ENCODE results near the gene TMCC1. TPM values are rescaled to one million over a fixed set of nuclear protein-coding genes. Genes with fewer than 3 reads are reported as not detected.

The TMCC1 gene
- total RNA-seq, 2 experiments from 2014 or later, result 33.3 to 33.8 TPM

DNA sequence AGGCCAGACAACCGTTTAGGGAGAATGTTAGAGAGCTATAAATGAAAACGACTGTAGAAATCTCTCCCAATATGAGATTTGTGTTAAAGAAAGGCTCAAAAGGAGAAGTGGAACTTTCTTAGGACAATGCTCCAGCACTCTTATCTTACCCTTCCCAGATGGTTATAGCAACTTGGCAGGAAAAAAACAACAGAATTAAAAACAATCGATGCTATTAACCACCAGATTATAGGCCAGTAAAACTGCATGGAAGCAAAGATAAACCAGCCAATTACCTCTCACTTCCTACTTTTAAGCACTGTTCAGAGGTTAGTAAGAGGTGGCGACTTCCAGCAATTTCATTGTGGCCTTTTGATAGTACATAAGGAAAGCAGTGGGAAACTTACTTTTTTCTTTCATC, 72.9 kb downstream of the TMCC1 start:
- H3K27ac Mint-ChIP-seq, result no peak overlapping the region
- Histone ChIP-seq H3K36me3 (ENCODE audit: insufficient read depth, low read length) (peaks cover 6% of the 10 kb centered on the region), H3K9me3 (ENCODE audit: control insufficient read depth in 1 of 2, insufficient read depth in 1 of 2, low read length in 2 of 2) (no peaks in the 10 kb centered on the region), H3K27ac (ENCODE audit: low read depth in 1 of 2, low read length in 2 of 2) (no peak overlapping the region), H3K27me3 (ENCODE audit: control insufficient read depth in 1 of 2, insufficient read depth in 2 of 2, low read length in 2 of 2) (no peaks in the 10 kb centered on the region), H3K4me1 (ENCODE audit: insufficient read depth, low read length) (no peaks in the 10 kb centered on the region), H3K4me3 (ENCODE audit: low read length) (no peak overlapping the region)
- no peaks in the 10 kb centered on the region for H3K27me3 Mint-ChIP-seq
- TF ChIP-seq, protein P1, sequence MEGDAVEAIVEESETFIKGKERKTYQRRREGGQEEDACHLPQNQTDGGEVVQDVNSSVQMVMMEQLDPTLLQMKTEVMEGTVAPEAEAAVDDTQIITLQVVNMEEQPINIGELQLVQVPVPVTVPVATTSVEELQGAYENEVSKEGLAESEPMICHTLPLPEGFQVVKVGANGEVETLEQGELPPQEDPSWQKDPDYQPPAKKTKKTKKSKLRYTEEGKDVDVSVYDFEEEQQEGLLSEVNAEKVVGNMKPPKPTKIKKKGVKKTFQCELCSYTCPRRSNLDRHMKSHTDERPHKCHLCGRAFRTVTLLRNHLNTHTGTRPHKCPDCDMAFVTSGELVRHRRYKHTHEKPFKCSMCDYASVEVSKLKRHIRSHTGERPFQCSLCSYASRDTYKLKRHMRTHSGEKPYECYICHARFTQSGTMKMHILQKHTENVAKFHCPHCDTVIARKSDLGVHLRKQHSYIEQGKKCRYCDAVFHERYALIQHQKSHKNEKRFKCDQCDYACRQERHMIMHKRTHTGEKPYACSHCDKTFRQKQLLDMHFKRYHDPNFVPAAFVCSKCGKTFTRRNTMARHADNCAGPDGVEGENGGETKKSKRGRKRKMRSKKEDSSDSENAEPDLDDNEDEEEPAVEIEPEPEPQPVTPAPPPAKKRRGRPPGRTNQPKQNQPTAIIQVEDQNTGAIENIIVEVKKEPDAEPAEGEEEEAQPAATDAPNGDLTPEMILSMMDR (IDR thresholded peaks at IDR 0.05), result no peak
- POLR2A ChIA-PET, result no interaction called here
- H3K4me1 Mint-ChIP-seq (ENCODE audit: low read depth), result peaks cover 9% of the 10 kb centered on the region
- ATAC-seq (ENCODE audit: poor library complexity) (no peak), DNase-seq (no peak)
- no peaks in the 10 kb centered on the region for H3K9me3 Mint-ChIP-seq
- CTCF ChIA-PET, result no interaction called here
- intact Hi-C loops (cut with DNase I, micrococcal nuclease), result loop anchor here in 1 of 2 experiments (10.0 kb wide), 1 partner anchor 114 kb away; no protein-coding TSS in a partner anchor
- H3K36me3 Mint-ChIP-seq (ENCODE audit: low read depth), result peaks cover 48% of the 10 kb centered on the region
- no peak overlapping the region for H3K4me3 Mint-ChIP-seq

DNA sequence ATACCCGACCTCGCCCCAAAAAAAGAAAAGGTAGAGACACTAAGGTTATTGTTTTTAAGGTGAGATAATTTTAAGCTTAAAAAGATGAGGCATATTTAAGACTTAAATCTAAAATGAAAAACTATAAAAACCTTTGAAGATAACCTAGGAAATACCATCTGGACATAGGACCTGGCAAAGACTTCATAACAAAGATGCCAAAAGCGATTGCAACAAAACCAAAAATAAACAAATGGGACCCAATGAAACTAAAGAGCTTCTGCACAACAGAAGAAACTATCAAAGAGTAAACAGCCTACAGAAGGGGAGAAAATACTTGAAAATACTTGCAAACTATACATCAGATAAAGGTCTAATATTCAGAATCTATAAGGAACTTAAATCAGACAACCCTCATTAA, 80.9 kb downstream of the TMCC1 start:
- no peaks in the 10 kb centered on the region for H3K4me1 ChIP-seq (ENCODE audit: insufficient read depth, low read length)
- Mint-ChIP-seq H3K27ac (no peak overlapping the region), H3K27me3 (no peaks in the 10 kb centered on the region), H3K4me3 (no peak overlapping the region), H3K4me1 (ENCODE audit: low read depth) (peaks cover 34% of the 10 kb centered on the region), H3K9me3 (no peaks in the 10 kb centered on the region), H3K36me3 (ENCODE audit: low read depth) (peaks cover 41% of the 10 kb centered on the region)
- intact Hi-C loops (cut with DNase I, micrococcal nuclease), result no loop called here
- CTCF ChIA-PET, result interaction anchor here (0.7 kb wide), 1 partner anchor 13 kb away, joined by 3 read pairs; no protein-coding TSS in a partner anchor
- POLR2A ChIA-PET, result no interaction called here
- TF ChIP-seq, protein P1 (IDR thresholded peaks at IDR 0.05), result no peak
- no peak overlapping the region for H3K27ac ChIP-seq (ENCODE audit: low read depth in 1 of 2, low read length in 2 of 2)
- H3K27me3 ChIP-seq (ENCODE audit: control insufficient read depth in 1 of 2, insufficient read depth in 2 of 2, low read length in 2 of 2), result no peaks in the 10 kb centered on the region
- ATAC-seq (ENCODE audit: poor library complexity) (no peak), DNase-seq (no peak)
- H3K36me3 ChIP-seq (ENCODE audit: insufficient read depth, low read length), result no peaks in the 10 kb centered on the region
- H3K9me3 ChIP-seq (ENCODE audit: control insufficient read depth in 1 of 2, insufficient read depth in 1 of 2, low read length in 2 of 2), result no peaks in the 10 kb centered on the region
- no peak overlapping the region for H3K4me3 ChIP-seq (ENCODE audit: low read length)

DNA sequence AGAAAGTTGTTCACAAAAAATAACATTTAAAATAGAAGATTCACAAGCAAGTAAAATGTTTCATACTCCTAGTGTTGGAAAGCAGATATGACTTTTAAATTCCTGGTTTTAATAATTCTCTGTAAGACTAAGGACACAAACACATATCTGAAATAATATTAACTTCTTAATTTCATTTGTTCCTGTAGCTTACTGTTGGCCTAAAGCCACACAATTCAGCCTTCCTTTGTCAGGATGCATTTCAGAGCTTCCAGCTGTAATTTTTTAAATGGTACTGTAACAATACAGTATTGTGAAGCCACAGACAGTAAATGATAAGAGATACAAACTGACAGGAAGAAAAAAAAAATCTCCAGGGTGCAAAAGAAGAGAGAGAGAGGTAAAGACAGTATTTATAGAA, 84.2 kb downstream of the TMCC1 start:
- Histone ChIP-seq H3K4me3 (ENCODE audit: low read length) (no peak overlapping the region), H3K27ac (ENCODE audit: low read depth in 1 of 2, low read length in 2 of 2) (no peak overlapping the region), H3K9me3 (ENCODE audit: control insufficient read depth in 1 of 2, insufficient read depth in 1 of 2, low read length in 2 of 2) (no peaks in the 10 kb centered on the region), H3K4me1 (ENCODE audit: insufficient read depth, low read length) (no peaks in the 10 kb centered on the region), H3K27me3 (ENCODE audit: control insufficient read depth in 1 of 2, insufficient read depth in 2 of 2, low read length in 2 of 2) (no peaks in the 10 kb centered on the region), H3K36me3 (ENCODE audit: insufficient read depth, low read length) (no peaks in the 10 kb centered on the region)
- Mint-ChIP-seq H3K9me3 (no peaks in the 10 kb centered on the region), H3K36me3 (ENCODE audit: low read depth) (peaks cover 19% of the 10 kb centered on the region), H3K4me3 (no peak overlapping the region), H3K27ac (no peak overlapping the region), H3K4me1 (ENCODE audit: low read depth) (peaks cover 41% of the 10 kb centered on the region), H3K27me3 (no peaks in the 10 kb centered on the region)
- CTCF ChIA-PET, result interaction anchor here (0.5 to 0.7 kb wide), 2 partner anchors 37 to 181 kb away, joined by 3 read pairs; no protein-coding TSS in a partner anchor
- ATAC-seq (ENCODE audit: poor library complexity), result no peak
- intact Hi-C loops (cut with DNase I, micrococcal nuclease), result no loop called here
- TF ChIP-seq, protein P1 (IDR thresholded peaks at IDR 0.05), result no peak
- DNase-seq, result no peak
- POLR2A ChIA-PET, result interaction anchor here (0.7 kb wide), 1 partner anchor 143 kb away, joined by 3 read pairs; no protein-coding TSS in a partner anchor
